ENCODE results near the gene TRIM54.

GRCh38 chr2:27241761-27242613, 40.2 kb upstream of the TRIM54 start:
- TF ChIP-seq CTCF (IDR thresholded peaks at IDR 0.05) (no peak), POLR2A (IDR thresholded peaks at IDR 0.05) (no peak), EP300 (IDR thresholded peaks at IDR 0.05) (no peak)

Measured in ovary (tissue), 3 donors.